ENCODE results near the gene ZNHIT2. TPM values are rescaled to one million over a fixed set of nuclear protein-coding genes. Genes with fewer than 3 reads are reported as not detected.

The ZNHIT2 gene
- total and polyA plus RNA-seq, 2 experiments from 2014 or later, result 17.7 to 18.1 TPM

GRCh38 chr11:65083134-65083833, 34.2 kb downstream of the ZNHIT2 start:
- Histone ChIP-seq H4K20me1 (replicated peaks; ENCODE audit: insufficient read depth) (peaks cover 35% of the 10 kb centered on the region), H3K27me3 (ENCODE audit: insufficient read depth) (no peaks in the 10 kb centered on the region), H3K36me3 (ENCODE audit: insufficient read depth) (peaks cover 9% of the 10 kb centered on the region), H3K4me2 (peak overlapping the region; percentile 96), H3K79me2 (replicated peaks; ENCODE audit: insufficient read depth) (peaks cover 51% of the 10 kb centered on the region), H3K9me2 (ENCODE audit: insufficient read depth) (no peaks in the 10 kb centered on the region), H2AFZ (peak overlapping the region; percentile 91), H3K4me1 (ENCODE audit: insufficient read depth) (peaks cover 8% of the 10 kb centered on the region; the same call in 1 of the 2 replicates), H3F3A (replicated peaks; ENCODE audit: low read depth) (peaks cover 29% of the 10 kb centered on the region; the same call in 1 of the 2 replicates), H3K27ac (ENCODE audit: low read depth) (peak overlapping the region; percentile 96), H3K4me3 (peak overlapping the region; percentile 93)
- Mint-ChIP-seq H3K9me3 (no peaks in the 10 kb centered on the region; the same call in 2 of the 3 replicates), H3K36me3 (ENCODE audit: low read depth) (peaks cover 45% of the 10 kb centered on the region), H3K27me3 (ENCODE audit: insufficient read depth, low read depth, poor library complexity) (peaks cover 8% of the 10 kb centered on the region), H3K27ac (peak overlapping the region; percentile 99), H3K4me1 (peaks cover 24% of the 10 kb centered on the region), H3K4me3 (peak overlapping the region; percentile 100)
- DNase-seq (ENCODE audit: low spot score) (peak; percentile 17), ATAC-seq (peak; percentile 4; the same call in 2 of the 3 replicates)
- TF ChIP-seq POLR2AphosphoS5 (IDR thresholded peaks at IDR 0.05; ENCODE audit: low read depth) (no peak), CREB1 (CRISPR knock-in tag; IDR thresholded peaks at IDR 0.05; ENCODE audit: low read depth) (no peak), NANOG (IDR thresholded peaks at IDR 0.05; ENCODE audit: borderline replicate concordance) (no peak), ZNF462 (CRISPR knock-in tag; IDR thresholded peaks at IDR 0.05) (no peak), EZH2phosphoT487 (IDR thresholded peaks at IDR 0.05; ENCODE audit: unreplicated experiment) (no peak)
- TF ChIP-seq, protein P1, sequence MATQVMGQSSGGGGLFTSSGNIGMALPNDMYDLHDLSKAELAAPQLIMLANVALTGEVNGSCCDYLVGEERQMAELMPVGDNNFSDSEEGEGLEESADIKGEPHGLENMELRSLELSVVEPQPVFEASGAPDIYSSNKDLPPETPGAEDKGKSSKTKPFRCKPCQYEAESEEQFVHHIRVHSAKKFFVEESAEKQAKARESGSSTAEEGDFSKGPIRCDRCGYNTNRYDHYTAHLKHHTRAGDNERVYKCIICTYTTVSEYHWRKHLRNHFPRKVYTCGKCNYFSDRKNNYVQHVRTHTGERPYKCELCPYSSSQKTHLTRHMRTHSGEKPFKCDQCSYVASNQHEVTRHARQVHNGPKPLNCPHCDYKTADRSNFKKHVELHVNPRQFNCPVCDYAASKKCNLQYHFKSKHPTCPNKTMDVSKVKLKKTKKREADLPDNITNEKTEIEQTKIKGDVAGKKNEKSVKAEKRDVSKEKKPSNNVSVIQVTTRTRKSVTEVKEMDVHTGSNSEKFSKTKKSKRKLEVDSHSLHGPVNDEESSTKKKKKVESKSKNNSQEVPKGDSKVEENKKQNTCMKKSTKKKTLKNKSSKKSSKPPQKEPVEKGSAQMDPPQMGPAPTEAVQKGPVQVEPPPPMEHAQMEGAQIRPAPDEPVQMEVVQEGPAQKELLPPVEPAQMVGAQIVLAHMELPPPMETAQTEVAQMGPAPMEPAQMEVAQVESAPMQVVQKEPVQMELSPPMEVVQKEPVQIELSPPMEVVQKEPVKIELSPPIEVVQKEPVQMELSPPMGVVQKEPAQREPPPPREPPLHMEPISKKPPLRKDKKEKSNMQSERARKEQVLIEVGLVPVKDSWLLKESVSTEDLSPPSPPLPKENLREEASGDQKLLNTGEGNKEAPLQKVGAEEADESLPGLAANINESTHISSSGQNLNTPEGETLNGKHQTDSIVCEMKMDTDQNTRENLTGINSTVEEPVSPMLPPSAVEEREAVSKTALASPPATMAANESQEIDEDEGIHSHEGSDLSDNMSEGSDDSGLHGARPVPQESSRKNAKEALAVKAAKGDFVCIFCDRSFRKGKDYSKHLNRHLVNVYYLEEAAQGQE (IDR thresholded peaks at IDR 0.05; ENCODE audit: unreplicated experiment), result no peak
- TF ChIP-seq, protein P2, sequence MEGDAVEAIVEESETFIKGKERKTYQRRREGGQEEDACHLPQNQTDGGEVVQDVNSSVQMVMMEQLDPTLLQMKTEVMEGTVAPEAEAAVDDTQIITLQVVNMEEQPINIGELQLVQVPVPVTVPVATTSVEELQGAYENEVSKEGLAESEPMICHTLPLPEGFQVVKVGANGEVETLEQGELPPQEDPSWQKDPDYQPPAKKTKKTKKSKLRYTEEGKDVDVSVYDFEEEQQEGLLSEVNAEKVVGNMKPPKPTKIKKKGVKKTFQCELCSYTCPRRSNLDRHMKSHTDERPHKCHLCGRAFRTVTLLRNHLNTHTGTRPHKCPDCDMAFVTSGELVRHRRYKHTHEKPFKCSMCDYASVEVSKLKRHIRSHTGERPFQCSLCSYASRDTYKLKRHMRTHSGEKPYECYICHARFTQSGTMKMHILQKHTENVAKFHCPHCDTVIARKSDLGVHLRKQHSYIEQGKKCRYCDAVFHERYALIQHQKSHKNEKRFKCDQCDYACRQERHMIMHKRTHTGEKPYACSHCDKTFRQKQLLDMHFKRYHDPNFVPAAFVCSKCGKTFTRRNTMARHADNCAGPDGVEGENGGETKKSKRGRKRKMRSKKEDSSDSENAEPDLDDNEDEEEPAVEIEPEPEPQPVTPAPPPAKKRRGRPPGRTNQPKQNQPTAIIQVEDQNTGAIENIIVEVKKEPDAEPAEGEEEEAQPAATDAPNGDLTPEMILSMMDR (conservative IDR thresholded peaks at IDR 0.05; ENCODE audit: low read depth in 2 of 2), result 0 out of 4 replicates have a peak, but pooled peaks of 1 of the 2 experiments have one; percentile 7

Data from GM23338 (cell line).